Measurements from ENCODE around the gene P4HTM. TPM values are rescaled to one million over a fixed set of nuclear protein-coding genes. Genes with fewer than 3 reads are reported as not detected.

P4HTM gene
- total RNA-seq = 39.0 and 50.3 TPM in 2 replicates

DNA sequence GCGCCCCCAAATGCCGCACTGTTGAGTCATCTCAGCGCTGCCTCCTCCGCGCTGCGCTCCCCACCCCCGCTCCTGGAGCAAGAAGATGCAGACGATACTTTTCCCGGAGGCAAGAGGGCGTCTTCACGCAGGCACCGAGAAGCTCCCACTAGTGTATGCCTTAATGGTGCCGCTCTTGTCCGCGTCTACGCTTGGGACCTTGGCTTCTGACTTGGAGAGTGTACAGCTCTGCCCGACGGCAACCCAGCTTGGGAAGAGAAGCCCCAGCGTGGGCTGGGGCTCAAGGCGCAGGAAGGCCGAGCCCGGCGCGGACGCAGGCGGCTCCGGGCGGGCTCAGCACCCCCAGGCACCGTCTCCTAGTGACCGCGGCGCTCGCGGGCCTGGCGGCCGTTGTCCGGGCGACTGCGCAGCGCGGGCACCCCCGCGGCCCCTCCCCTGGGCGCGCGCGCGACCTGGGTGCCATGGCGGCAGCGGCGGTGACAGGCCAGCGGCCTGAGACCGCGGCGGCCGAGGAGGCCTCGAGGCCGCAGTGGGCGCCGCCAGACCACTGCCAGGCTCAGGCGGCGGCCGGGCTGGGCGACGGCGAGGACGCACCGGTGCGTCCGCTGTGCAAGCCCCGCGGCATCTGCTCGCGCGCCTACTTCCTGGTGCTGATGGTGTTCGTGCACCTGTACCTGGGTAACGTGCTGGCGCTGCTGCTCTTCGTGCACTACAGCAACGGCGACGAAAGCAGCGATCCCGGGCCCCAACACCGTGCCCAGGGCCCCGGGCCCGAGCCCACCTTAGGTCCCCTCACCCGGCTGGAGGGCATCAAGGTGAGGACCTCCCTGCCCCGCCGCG, at the start of gene P4HTM:
Gene P4HTM (plus strand): TSS at position 446 of the 840 bp plus-strand sequence. CDS start 16 bp downstream, at position 462.

GRCh38 chr3:49007068-49007770, 17.2 kb downstream of the P4HTM start, which contains the start of gene WDR6:
WDR6 (plus strand) TSS chr3:49007391; CDS start chr3:49007432, 41 bp downstream.

GRCh38 chr3:49017971-49018706, 28.1 kb downstream of the P4HTM start, which contains the start of gene DALRD3:
DALRD3 (minus strand) TSS chr3:49018580; CDS start chr3:49018564, 16 bp downstream.

GRCh38 chr3:49021813-49022687, 32.0 kb downstream of the P4HTM start, which contains the start of gene NDUFAF3:
NDUFAF3 (plus strand) TSS chr3:49022121; CDS start chr3:49022145, 24 bp downstream.

GRCh38 chr3:49028673-49029562, 38.9 kb downstream of the P4HTM start, which contains the start of gene IMPDH2:
IMPDH2 (minus strand) TSS chr3:49029398; CDS start chr3:49029350, 48 bp downstream.

Other genes with a start within 250 kb of the P4HTM start
- gene PRKAR2A, start 142.4 kb upstream of the P4HTM start, total RNA-seq = 25.8 and 30.6 TPM in 2 replicates
- 31.6 and 34.6 TPM in 2 replicates for gene SLC25A20, start 91.4 kb upstream of the P4HTM start, total RNA-seq
- gene ARIH2, start 71.4 kb upstream of the P4HTM start, total RNA-seq = 74.6 and 77.7 TPM in 2 replicates
- 46.5 and 55.2 TPM in 2 replicates for gene WDR6, start 17.1 kb downstream of the P4HTM start, total RNA-seq
- 52.5 and 55.8 TPM in 2 replicates for gene DALRD3, start 28.3 kb downstream of the P4HTM start, total RNA-seq
- gene NDUFAF3, start 31.9 kb downstream of the P4HTM start, total RNA-seq = 94.3 and 111 TPM in 2 replicates
- 270 and 337 TPM in 2 replicates for gene IMPDH2, start 39.2 kb downstream of the P4HTM start, total RNA-seq
- 51.3 and 59.6 TPM in 2 replicates for gene QRICH1, start 103.8 kb downstream of the P4HTM start, total RNA-seq
- 187 and 230 TPM in 2 replicates for gene QARS1, start 114.5 kb downstream of the P4HTM start, total RNA-seq
- 37.3 and 40.2 TPM in 2 replicates for gene USP19, start 130.6 kb downstream of the P4HTM start, total RNA-seq
- 648 and 801 TPM in 2 replicates for gene LAMB2, start 142.8 kb downstream of the P4HTM start, total RNA-seq
- gene CCDC71, start 176.1 kb downstream of the P4HTM start, total RNA-seq = 16.3 and 17.0 TPM in 2 replicates
- gene KLHDC8B, start 181.4 kb downstream of the P4HTM start, total RNA-seq = 28.8 and 32.0 TPM in 2 replicates

Data from aortic smooth muscle cell (primary cell).